ENCODE data around the gene VAMP7.
"Not testable (repeated sequence)": the region's sequence is repeated elsewhere in the genome, so short reads cannot be mapped to it uniquely, and the experiment has no call there.

Gene VAMP7, protein sequence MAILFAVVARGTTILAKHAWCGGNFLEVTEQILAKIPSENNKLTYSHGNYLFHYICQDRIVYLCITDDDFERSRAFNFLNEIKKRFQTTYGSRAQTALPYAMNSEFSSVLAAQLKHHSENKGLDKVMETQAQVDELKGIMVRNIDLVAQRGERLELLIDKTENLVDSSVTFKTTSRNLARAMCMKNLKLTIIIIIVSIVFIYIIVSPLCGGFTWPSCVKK

GRCh38 chrX:155881158-155881993 lies at the start of gene VAMP7:
Gene VAMP7 (plus strand): TSS chrX:155881345. CDS start chrX:155889467, 8,122 bp downstream.
- in situ Hi-C loops (cut with HindIII; ENCODE audit: low sequenced_read_pairs), result no loop called here

DNA sequence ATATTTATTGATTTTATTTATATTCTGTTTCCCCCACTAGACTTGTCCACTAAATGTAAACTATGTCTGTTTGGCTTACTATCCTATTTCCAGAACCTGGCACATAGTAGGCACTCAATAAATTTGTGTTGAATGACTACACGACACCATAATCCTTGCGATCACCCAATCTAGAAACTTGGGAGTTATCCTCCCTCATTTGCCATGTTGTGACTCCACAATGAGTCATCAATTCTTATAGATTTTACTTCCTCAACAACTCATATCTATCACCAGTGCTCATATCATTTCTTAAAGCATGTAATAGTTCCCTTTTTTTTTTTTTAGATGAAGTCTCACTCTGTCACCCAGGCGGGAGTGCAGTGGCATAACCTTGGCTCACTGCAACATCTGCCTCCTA lies 39.9 kb upstream of the VAMP7 start:
- in situ Hi-C loops (cut with HindIII; ENCODE audit: low sequenced_read_pairs), result no loop called here

- in situ Hi-C loops (cut with HindIII; ENCODE audit: low sequenced_read_pairs), result not testable (repeated sequence)
Observed at GRCh38 chrX:155851786-155852185, 29.4 kb upstream of the VAMP7 start.

DNA sequence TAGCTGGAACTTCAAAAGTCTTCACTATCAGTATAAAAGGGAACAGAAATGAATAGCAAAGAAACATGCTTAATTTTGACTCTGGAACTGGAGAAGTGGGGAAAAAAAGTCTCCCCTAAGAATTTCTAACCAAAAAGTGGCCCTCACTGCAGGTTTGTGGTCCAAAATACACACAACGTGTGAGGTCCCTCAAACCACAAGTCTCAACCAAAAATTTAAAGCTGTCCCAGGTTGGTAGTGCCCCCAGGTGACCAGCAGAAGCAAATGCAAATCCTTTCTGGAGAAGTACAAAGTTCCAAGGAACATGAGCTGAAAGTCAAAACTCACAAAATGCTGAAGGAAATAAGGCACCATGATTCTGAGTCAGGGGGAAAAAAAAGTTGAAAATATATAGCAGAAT lies 23.6 kb upstream of the VAMP7 start:
- in situ Hi-C loops (cut with HindIII; ENCODE audit: low sequenced_read_pairs), result no loop called here

DNA sequence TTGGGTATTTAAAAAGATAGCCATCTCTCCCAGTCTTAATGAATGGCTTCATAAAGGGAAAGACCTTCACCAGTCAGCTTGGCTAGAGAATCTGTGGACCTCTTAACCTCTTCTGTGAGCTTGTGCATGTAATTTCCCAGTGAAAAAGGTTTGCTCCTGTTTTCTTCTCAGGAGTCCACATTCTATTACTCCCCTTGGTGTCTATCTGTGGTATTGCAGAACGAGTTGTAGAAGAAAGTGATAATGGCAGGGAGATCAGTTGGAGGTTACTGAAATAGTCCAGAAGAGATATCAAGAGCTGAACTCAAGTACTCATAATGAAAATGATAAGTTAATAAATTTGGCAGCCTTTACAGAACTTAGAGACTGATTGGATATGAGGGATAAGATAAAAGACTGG lies 16.5 kb upstream of the VAMP7 start:
- in situ Hi-C loops (cut with HindIII; ENCODE audit: low sequenced_read_pairs), result no loop called here

GRCh38 chrX:155865193-155865592 lies 16.0 kb upstream of the VAMP7 start:
- in situ Hi-C loops (cut with HindIII; ENCODE audit: low sequenced_read_pairs), result no loop called here

GRCh38 chrX:155867821-155868220 lies 13.3 kb upstream of the VAMP7 start:
- in situ Hi-C loops (cut with HindIII; ENCODE audit: low sequenced_read_pairs), result no loop called here

GRCh38 chrX:155870958-155871357 lies 10.2 kb upstream of the VAMP7 start:
- in situ Hi-C loops (cut with HindIII; ENCODE audit: low sequenced_read_pairs), result no loop called here

DNA sequence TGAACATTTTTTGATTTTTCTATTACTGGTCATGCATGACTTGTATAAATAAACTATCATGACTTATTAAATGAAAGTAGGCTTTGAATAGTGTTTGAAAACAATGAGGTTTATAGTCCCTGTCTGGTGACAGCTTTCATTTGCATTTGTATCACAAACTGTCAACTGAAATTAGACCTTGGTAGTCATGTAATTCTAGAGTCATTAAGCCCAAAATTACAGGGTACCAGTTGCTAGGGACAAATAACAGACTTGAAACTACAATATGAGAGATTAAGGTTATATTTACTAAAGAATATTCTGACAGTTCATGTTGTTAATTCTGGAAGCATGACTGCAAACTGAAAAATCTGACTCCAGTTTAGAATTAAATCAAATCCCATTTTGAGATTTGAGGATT lies 9.2 kb upstream of the VAMP7 start:
- in situ Hi-C loops (cut with HindIII; ENCODE audit: low sequenced_read_pairs), result no loop called here

- in situ Hi-C loops (cut with HindIII; ENCODE audit: low sequenced_read_pairs), result no loop called here
Observed at GRCh38 chrX:155873188-155873587, 8.0 kb upstream of the VAMP7 start.

- in situ Hi-C loops (cut with HindIII; ENCODE audit: low sequenced_read_pairs), result no loop called here
Observed at GRCh38 chrX:155874571-155875244, 6.4 kb upstream of the VAMP7 start.

DNA sequence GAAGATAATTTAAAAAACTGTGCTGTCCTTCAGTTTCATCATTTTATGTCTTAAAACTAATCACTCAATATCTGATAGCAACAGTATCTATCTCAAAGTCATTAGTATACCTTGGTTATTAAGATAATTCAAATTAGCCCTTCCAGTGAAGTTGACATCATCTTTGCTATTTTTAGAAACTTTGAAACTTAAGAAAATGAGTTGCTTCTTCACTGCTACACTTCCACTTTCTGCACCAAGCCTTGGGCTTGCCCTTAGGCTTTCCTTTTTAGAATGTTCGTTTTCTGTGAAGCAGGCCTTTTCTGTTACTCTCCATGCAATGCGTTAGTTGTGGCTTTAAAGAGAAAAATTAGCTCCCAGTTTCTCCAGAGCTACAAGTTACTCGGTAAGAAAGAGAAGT lies 4.4 kb upstream of the VAMP7 start:
- in situ Hi-C loops (cut with HindIII; ENCODE audit: low sequenced_read_pairs), result no loop called here

DNA sequence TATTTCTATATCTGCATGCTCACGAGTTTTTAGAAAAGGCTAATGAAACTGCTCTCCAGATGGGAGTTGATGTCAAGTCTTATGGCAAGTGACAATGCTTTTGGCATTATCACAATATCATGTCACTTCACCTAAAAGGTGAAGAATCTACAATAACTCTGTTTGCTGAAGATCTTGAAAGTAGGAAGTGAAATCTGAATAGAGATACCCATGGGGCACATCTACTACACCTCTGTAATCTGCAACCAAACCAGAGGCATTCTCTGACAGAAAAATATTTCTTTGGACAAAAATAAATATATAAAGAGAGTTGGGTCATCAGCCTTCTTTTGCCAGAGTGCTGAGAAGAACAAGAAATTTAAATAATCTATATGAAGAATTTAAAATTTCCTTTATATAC lies 3.9 kb upstream of the VAMP7 start:
- in situ Hi-C loops (cut with HindIII; ENCODE audit: low sequenced_read_pairs), result no loop called here

GRCh38 chrX:155880586-155881157 lies 473 bp upstream of the VAMP7 start:
- in situ Hi-C loops (cut with HindIII; ENCODE audit: low sequenced_read_pairs), result no loop called here

DNA sequence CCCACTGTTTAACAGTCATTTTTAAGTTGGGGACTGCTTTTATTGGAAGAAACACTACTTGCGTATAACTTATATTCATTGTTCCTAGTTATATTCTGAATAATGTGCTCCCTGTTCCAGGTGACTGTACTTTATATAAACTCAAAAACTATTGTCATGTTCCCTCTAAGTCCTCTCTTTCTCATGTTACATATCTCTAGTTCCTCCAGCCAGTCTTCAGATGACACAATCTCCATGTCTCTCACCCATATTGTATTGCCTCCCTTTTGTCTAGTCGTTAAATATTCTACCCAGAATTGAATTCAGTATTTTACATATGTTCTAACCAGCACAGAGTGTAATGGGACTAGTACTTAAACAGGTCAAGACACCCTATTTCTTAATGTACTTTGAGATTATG lies 5.3 kb downstream of the VAMP7 start:
- in situ Hi-C loops (cut with HindIII; ENCODE audit: low sequenced_read_pairs), result no loop called here

DNA sequence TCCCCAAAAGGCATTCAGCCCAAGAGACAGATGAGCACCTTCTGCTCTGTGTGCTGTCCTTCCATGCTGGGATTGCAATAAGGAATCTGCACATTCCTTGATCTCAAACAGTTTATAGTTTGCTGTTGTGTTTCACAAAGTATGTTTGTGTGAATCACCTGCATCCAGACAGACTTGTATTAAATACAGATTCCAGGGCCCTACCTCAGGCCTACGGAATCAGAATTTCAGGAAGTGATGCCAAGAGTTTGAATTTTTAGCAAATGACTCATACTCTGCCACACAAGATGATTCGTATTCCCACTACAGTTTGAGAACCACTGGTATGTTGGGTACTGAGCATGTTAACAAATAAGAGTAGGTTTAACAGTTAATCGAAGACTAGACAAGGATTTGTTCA lies 7.0 kb downstream of the VAMP7 start:
- in situ Hi-C loops (cut with HindIII; ENCODE audit: low sequenced_read_pairs), result no loop called here

DNA sequence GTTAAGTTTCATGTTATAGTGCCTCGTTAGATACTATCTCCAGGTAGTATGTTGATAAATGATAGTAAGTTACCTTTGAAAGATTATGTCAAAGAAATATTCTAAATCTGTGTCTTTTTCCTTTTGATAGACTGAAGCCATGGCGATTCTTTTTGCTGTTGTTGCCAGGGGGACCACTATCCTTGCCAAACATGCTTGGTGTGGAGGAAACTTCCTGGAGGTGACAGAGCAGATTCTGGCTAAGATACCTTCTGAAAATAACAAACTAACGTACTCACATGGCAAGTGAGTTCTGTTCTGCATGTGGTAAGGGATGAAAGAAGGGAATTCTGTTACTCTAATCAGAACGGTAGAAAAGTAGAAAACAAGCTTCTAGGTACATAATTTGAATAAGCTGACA lies 8.2 kb downstream of the VAMP7 start:
- in situ Hi-C loops (cut with HindIII; ENCODE audit: low sequenced_read_pairs), result no loop called here

DNA sequence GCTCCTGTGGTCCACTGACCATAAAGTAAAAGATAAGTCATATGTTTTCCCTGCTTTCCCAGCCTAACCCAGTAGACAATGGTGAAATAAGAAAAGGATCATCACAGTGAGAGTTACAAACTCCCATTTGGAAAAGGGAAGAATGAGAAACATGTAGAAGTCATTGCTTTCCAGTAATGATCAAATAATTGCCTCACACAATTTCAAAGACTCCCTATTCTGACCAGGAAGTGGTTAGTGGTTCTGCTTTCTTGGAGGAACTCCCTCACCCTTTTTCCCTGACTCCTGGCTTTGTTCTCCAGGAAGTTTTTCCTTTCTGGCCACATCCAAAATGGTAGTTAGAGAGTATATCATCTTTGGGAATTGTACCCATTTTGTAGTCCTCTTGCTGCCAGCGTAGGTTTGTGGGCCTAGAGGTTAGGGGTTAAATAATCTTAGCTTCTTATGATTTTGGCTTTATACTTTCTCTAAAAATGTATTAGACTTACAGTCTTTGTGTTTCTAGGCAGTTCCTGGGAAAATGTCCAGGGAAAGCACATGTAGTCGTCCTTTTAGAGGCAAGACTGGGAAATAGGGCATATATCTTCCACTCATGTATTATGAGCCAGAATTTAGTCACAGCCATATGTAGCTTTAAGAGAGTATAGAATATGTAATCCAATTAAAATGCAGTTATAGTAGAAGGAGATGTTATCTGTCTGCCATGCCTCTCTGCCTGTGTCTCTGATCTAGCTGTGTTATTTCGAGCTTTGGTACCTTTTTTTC lies 10.5 kb downstream of the VAMP7 start:
- in situ Hi-C loops (cut with HindIII; ENCODE audit: low sequenced_read_pairs), result no loop called here

DNA sequence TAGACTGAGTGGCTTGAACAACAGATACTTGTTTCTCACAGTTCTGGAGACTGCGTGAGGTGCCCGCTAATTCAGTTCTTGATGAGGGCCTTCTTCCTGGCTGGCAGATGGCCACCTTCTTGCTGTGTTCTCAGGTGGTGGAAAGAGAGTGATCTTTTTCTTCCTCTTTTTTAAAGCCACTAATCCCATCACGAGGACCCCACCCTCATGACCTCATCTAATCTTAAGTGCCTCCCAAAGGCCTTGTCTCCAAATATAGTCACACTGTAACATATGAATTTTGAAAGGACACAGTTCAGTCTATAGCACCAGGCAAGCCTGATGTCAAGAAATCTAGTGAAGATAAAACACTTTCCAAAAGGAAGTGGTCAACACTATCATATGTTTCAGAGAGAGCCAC lies 12.4 kb downstream of the VAMP7 start:
- in situ Hi-C loops (cut with HindIII; ENCODE audit: low sequenced_read_pairs), result no loop called here

DNA sequence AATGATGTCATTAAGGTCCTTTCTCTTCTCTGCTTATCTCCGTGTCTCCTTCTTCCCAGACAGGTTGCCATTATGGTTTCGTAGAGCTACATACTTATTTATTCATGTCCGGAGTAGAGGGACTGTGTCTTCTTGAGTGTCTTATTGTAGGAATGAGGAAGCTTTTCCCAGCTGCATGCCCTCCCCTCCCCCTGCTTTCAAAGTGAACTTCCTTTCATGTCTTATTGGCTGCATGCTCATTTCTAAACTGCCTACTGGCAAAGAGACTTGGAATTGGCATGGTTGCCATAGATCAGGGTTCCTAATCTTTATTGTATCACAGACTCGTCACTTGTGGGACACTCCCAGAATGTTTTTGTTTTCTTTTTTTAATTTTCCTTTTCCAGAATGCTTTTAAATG lies 15.4 kb downstream of the VAMP7 start:
- in situ Hi-C loops (cut with HindIII; ENCODE audit: low sequenced_read_pairs), result no loop called here

- in situ Hi-C loops (cut with HindIII; ENCODE audit: low sequenced_read_pairs), result no loop called here
Observed at GRCh38 chrX:155899366-155899765, 18.2 kb downstream of the VAMP7 start.

Measured in endothelial cell of hepatic sinusoid (primary cell).